HepG2 (cell line): Measurements from ENCODE around the gene SCGB2A2. TPM values are rescaled to one million over a fixed set of nuclear protein-coding genes. Genes with fewer than 3 reads are reported as not detected.

Experiments
- AKAP8 ChIP-seq: sonication (generic); formaldehyde crosslinking; IDR thresholded peaks from 2 replicates; pipeline ENCODE4 v1.5.1; 2020; ENCODE audit warnings: mild to moderate bottlenecking, missing genetic modification reagents
- AKNA ChIP-seq: sonication (generic); formaldehyde crosslinking; IDR thresholded peaks from 2 replicates; pipeline ENCODE4 v1.4.0; 2020; ENCODE audit warnings: missing genetic modification reagents, borderline replicate concordance
- BRCA1 ChIP-seq: sonication (generic); formaldehyde crosslinking; IDR thresholded peaks from 2 replicates; pipeline ENCODE4 v1.4.0; 2020; ENCODE audit warnings: missing genetic modification reagents
- FIP1L1 ChIP-seq: fragments of 200-400 bp; formaldehyde crosslinking; IDR thresholded peaks from 2 replicates; pipeline ENCODE4 v1.6.1; 2018; ENCODE audit warnings: low read depth, mild to moderate bottlenecking, low read length, moderate library complexity, borderline replicate concordance; ENCODE audit not compliant: insufficient read depth
- HBP1 ChIP-seq: IDR thresholded peaks from 2 replicates; pipeline ENCODE4 v1.6.1; 2016; ENCODE audit warnings: low read depth, control low read depth
- HIC2 ChIP-seq: sonication (generic); formaldehyde crosslinking; IDR thresholded peaks from 2 replicates; pipeline ENCODE4 v1.9.0; 2022; ENCODE audit warnings: low read depth, missing genetic modification reagents
- HMG20A ChIP-seq: IDR thresholded peaks from 2 replicates; pipeline ENCODE4 v1.6.1; 2016; ENCODE audit warnings: borderline replicate concordance
- KAT7 ChIP-seq: IDR thresholded peaks from 2 replicates; pipeline ENCODE4 v1.6.1; 2018; ENCODE audit warnings: borderline replicate concordance, missing compliant biosample characterization
- KDM1A ChIP-seq: IDR thresholded peaks from 2 replicates; pipeline ENCODE4 v1.6.1; 2016; ENCODE audit warnings: missing compliant biosample characterization
- NKX3-1 ChIP-seq: sonication (generic); formaldehyde crosslinking; IDR thresholded peaks from 2 replicates; pipeline ENCODE4 v1.5.0; 2020; ENCODE audit warnings: missing genetic modification reagents
- TGIF2 ChIP-seq: IDR thresholded peaks from 2 replicates; pipeline ENCODE4 v1.6.1; 2016; ENCODE audit warnings: control low read depth, missing compliant biosample characterization
- ZKSCAN5 ChIP-seq: sonication (generic); formaldehyde crosslinking; IDR thresholded peaks from 2 replicates; pipeline ENCODE4 v1.5.1; 2020; ENCODE audit warnings: mild to moderate bottlenecking, missing genetic modification reagents
- ZNF136 ChIP-seq: sonication (generic); formaldehyde crosslinking; IDR thresholded peaks from 2 replicates; pipeline ENCODE4 v1.8.1; 2022; ENCODE audit warnings: low read depth, mild to moderate bottlenecking, moderate library complexity, missing genetic modification reagents
- ZNF543 ChIP-seq: sonication (generic); formaldehyde crosslinking; IDR thresholded peaks from 2 replicates; pipeline ENCODE4 v1.4.0; 2020; ENCODE audit warnings: mild to moderate bottlenecking, missing genetic modification reagents
- ZNF850 ChIP-seq: sonication (generic); formaldehyde crosslinking; conservative IDR thresholded peaks from 2 replicates; pipeline ENCODE4 v1.9.0; 2021; ENCODE audit warnings: mild to moderate bottlenecking, missing genetic modification reagents
- polyA plus RNA-seq, 8 experiments: library from polyadenylated mRNA; depleted of rRNA in 3 of 8; stranded (reverse) in 7 of 8; unstranded in 1 of 8; fragments of >200 nt; fragmentation: Illumina TruSeq in 4 of 8; extraction: Trizol in 4 of 8; gene quantifications; 2 replicates each; pipeline versions ENCODE4 v1.2.1 to v1.2.3, GENCODE V29; 2011 to 2016; ENCODE audit warnings: low read depth in 4 of 8, missing spikeins in 1 of 8, mixed read lengths in 1 of 8; ENCODE audit not compliant: insufficient read depth in 1 of 8
- total RNA-seq, 5 experiments: library from RNA; depleted of rRNA; stranded (reverse); fragments of >200 nt; fragmentation: Illumina TruSeq; extraction: Trizol; gene quantifications; 2 replicates each; pipeline ENCODE4 v1.2.3, GENCODE V29; 2016; ENCODE audit warnings: low read depth in 1 of 5
- TF ChIP-seq, protein P1 (sequence below), 2 experiments: sonication (generic) in 1 of 2; formaldehyde crosslinking in 1 of 2; IDR thresholded peaks; 2 replicates each; pipeline versions ENCODE4 v1.4.0 to v1.6.1; 2016 to 2020; ENCODE audit warnings: borderline replicate concordance in 1 of 2, low read depth in 1 of 2, mild to moderate bottlenecking in 1 of 2, missing genetic modification reagents in 1 of 2

SCGB2A2 gene
- total and polyA plus RNA-seq, 2 of the 13 experiments (the other 11 are each of a cell fraction or from before 2014, with no cell fraction given): 0.12 TPM; not detected in 1

DNA sequence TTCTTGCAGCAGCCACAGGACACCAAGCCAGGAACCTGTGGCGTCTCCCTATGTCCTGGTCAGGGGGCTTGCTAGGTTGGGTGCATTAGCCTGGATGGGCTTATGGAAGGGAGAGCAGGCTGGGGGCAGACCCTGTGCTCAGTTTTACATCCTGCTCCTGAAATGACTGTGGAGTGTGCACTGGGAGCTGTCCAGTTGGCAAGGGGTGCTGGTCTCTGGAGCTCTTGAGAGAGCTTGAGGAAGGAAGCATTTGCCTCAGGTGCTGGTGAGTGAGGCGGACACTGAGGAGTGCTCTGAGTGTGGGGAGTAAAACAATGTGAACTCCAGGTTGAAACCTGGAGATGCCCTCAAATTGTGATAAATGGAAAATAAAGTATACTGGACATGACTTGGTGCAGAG, 25.5 kb downstream of the SCGB2A2 start (continued):
- TF ChIP-seq, protein P1, sequence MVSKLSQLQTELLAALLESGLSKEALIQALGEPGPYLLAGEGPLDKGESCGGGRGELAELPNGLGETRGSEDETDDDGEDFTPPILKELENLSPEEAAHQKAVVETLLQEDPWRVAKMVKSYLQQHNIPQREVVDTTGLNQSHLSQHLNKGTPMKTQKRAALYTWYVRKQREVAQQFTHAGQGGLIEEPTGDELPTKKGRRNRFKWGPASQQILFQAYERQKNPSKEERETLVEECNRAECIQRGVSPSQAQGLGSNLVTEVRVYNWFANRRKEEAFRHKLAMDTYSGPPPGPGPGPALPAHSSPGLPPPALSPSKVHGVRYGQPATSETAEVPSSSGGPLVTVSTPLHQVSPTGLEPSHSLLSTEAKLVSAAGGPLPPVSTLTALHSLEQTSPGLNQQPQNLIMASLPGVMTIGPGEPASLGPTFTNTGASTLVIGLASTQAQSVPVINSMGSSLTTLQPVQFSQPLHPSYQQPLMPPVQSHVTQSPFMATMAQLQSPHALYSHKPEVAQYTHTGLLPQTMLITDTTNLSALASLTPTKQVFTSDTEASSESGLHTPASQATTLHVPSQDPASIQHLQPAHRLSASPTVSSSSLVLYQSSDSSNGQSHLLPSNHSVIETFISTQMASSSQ (IDR thresholded peaks at IDR 0.05; ENCODE audit: low read depth): no peak
- TF ChIP-seq, protein P1 (CRISPR knock-in tag; IDR thresholded peaks at IDR 0.05; ENCODE audit: borderline replicate concordance): no peak
- TF ChIP-seq HMG20A (no peak), ZNF136 (CRISPR knock-in tag) (no peak), KDM1A (CRISPR knock-in tag) (no peak), NKX3-1 (0 out of 2 replicates have a peak, but pooled peaks have one; percentile 35), AKNA (CRISPR knock-in tag) (no peak), TGIF2 (CRISPR knock-in tag) (peak; percentile 32; the same call in 1 of the 2 replicates), KAT7 (no peak), ZKSCAN5 (CRISPR knock-in tag) (no peak), FIP1L1 (no peak), HBP1 (CRISPR knock-in tag) (peak; percentile 73; the same call in 1 of the 2 replicates), HIC2 (CRISPR knock-in tag) (no peak), ZNF850 (no peak), AKAP8 (no peak), BRCA1 (peak; percentile 68; the same call in 1 of the 2 replicates), ZNF543 (CRISPR knock-in tag) (no peak)
